Dendritic cell treated with granulocyte-macrophage colony-stimulating factor and Interleukin-4, amounts not matched to agents 40 ng/mL and 50 ng/mL, for 4 days (primary cell): ENCODE measurements around the gene C22orf31.

Source experiments
- H3K27ac Mint-ChIP-seq: one replicate; pipeline ENCODE4 v1.8.0; 2022; ENCODE audit warnings: mild to moderate bottlenecking, mixed read lengths
- H3K27me3 Mint-ChIP-seq: one replicate; pipeline ENCODE4 v1.8.0; 2022; ENCODE audit warnings: mild to moderate bottlenecking, mixed read lengths
- H3K36me3 Mint-ChIP-seq: one replicate; pipeline ENCODE4 v1.8.0; 2022; ENCODE audit warnings: low read depth, mixed read lengths
- H3K4me1 Mint-ChIP-seq: one replicate; pipeline ENCODE4 v1.8.0; 2022; ENCODE audit warnings: low read depth, mixed read lengths
- H3K4me3 Mint-ChIP-seq: one replicate; pipeline ENCODE4 v1.8.0; 2022; ENCODE audit warnings: mild to moderate bottlenecking, moderate library complexity, mixed read lengths
- H3K9me3 Mint-ChIP-seq: one replicate; pipeline ENCODE4 v1.8.0; 2022; ENCODE audit warnings: mixed read lengths
- intact Hi-C: fragments of 100-400 bp; cut with micrococcal nuclease; formaldehyde crosslinking; loops from one replicate; pipeline ENCODE4 v1.15.0; 2022

Gene C22orf31

GRCh38 chr22:29061773-29062172 is at the start of gene C22orf31:
Gene C22orf31, minus strand, starts transcription at chr22:29061831. Its CDS starts 39 bp downstream, at chr22:29061792.
- no peak within 1 kb of the TSS for H3K4me3 Mint-ChIP-seq
- peaks cover 23% of the 10 kb centered on the region for H3K4me1 Mint-ChIP-seq
- no peaks in the 10 kb centered on the region for H3K9me3 Mint-ChIP-seq
- H3K27ac Mint-ChIP-seq = no peak within 1 kb of the TSS
- H3K36me3 Mint-ChIP-seq = no peaks in the 10 kb centered on the region
- peaks cover 58% of the 10 kb centered on the region for H3K27me3 Mint-ChIP-seq
- intact Hi-C loops = no loop called here

DNA sequence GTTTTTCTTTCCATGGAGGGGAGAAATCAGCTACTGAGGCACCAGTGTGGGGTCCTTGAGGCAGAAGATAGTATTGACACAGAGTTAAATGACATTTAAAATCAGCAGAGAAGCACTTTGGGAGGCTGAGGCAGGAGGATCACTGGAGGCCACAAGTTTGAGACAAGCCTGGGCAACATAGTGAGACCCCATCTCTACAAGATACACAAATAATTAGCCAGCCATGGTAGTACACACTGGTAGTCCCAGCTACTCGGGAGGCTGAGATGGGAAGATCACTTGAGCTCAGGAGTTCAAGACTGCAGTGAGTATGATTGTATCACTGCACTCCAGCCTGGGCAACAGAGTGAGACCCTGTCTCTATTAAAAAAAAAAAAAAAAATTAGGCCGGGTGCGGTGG is 49.3 kb upstream of the C22orf31 start:
- intact Hi-C loops = loop anchor here (5.0 kb wide), 1 partner anchor 41 kb away; no protein-coding TSS in a partner anchor
- no peak overlapping the region for H3K27ac Mint-ChIP-seq
- H3K4me1 Mint-ChIP-seq = no peaks in the 10 kb centered on the region
- no peak overlapping the region for H3K4me3 Mint-ChIP-seq
- H3K9me3 Mint-ChIP-seq = no peaks in the 10 kb centered on the region
- no peaks in the 10 kb centered on the region for H3K36me3 Mint-ChIP-seq
- peaks cover 4% of the 10 kb centered on the region for H3K27me3 Mint-ChIP-seq

- Mint-ChIP-seq H3K9me3 (no peaks in the 10 kb centered on the region), H3K36me3 (no peaks in the 10 kb centered on the region), H3K27me3 (peaks cover 4% of the 10 kb centered on the region), H3K4me1 (no peaks in the 10 kb centered on the region), H3K27ac (no peak overlapping the region), H3K4me3 (no peak overlapping the region)
- intact Hi-C loops = loop anchor here (5.0 kb wide), 1 partner anchor 42 kb away; no protein-coding TSS in a partner anchor
These were observed 48.2 kb upstream of the C22orf31 start for GRCh38 chr22:29109822-29110221.

DNA sequence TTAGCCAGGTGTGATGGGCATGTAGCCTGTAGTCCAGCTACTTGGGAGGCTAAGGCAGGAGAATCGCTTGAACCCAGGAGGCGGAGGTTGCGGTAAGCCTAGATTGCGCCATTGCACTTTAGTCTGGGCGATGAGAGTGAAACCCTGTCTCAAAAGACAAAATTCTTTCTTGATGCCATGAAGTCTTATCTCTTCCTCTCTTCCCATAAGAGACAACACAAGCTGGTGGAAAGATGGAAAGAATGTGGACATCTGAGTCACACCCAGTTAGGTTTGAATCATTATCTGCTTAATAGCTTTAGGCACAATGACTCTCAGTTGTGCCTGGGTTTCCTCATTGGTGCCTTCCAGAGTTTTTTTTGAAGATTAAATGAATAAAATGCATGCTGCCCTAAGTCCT is 46.5 kb upstream of the C22orf31 start:
- H3K27ac Mint-ChIP-seq = no peak overlapping the region
- no peaks in the 10 kb centered on the region for H3K36me3 Mint-ChIP-seq
- H3K9me3 Mint-ChIP-seq = no peaks in the 10 kb centered on the region
- intact Hi-C loops = no loop called here
- no peak overlapping the region for H3K4me3 Mint-ChIP-seq
- H3K27me3 Mint-ChIP-seq = peaks cover 4% of the 10 kb centered on the region
- no peaks in the 10 kb centered on the region for H3K4me1 Mint-ChIP-seq

- H3K4me1 Mint-ChIP-seq = no peaks in the 10 kb centered on the region
- no peaks in the 10 kb centered on the region for H3K36me3 Mint-ChIP-seq
- no peak overlapping the region for H3K4me3 Mint-ChIP-seq
- peaks cover 4% of the 10 kb centered on the region for H3K27me3 Mint-ChIP-seq
- no peak overlapping the region for H3K27ac Mint-ChIP-seq
- intact Hi-C loops = no loop called here
- H3K9me3 Mint-ChIP-seq = no peaks in the 10 kb centered on the region
These were observed 45.2 kb upstream of the C22orf31 start for GRCh38 chr22:29106839-29107238.

GRCh38 chr22:29105468-29105867 is 43.8 kb upstream of the C22orf31 start:
- H3K4me1 Mint-ChIP-seq = no peaks in the 10 kb centered on the region
- no peak overlapping the region for H3K4me3 Mint-ChIP-seq
- intact Hi-C loops = no loop called here
- no peak overlapping the region for H3K27ac Mint-ChIP-seq
- peaks cover under 1% of the 10 kb centered on the region for H3K27me3 Mint-ChIP-seq
- H3K36me3 Mint-ChIP-seq = no peaks in the 10 kb centered on the region
- no peaks in the 10 kb centered on the region for H3K9me3 Mint-ChIP-seq

- H3K27ac Mint-ChIP-seq = no peak overlapping the region
- H3K36me3 Mint-ChIP-seq = no peaks in the 10 kb centered on the region
- H3K4me1 Mint-ChIP-seq = no peaks in the 10 kb centered on the region
- intact Hi-C loops = no loop called here
- no peaks in the 10 kb centered on the region for H3K9me3 Mint-ChIP-seq
- H3K4me3 Mint-ChIP-seq = no peak overlapping the region
- no peaks in the 10 kb centered on the region for H3K27me3 Mint-ChIP-seq
These were observed 41.5 kb upstream of the C22orf31 start for GRCh38 chr22:29103121-29103520.

DNA sequence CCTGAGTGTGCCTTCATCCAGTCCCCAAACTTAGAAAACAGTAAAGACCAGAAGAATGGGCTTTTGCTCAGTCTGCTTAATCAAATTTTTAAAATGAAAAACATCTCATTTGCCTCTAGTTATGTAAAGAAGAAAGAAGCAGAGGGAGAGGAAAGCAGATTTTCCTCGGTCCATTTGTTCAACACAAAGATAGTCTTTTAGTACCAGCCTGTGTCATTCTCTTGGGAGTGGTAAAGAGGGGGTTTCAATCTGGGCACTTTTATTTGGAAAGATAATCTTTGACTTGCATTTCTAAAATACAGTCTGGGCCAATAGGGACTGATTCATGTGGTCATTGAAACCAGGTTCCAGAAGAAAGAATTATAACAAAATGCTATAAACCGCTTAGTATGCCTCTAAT is 40.7 kb upstream of the C22orf31 start:
- Mint-ChIP-seq H3K9me3 (no peaks in the 10 kb centered on the region), H3K4me3 (no peak overlapping the region), H3K4me1 (no peaks in the 10 kb centered on the region), H3K27me3 (no peaks in the 10 kb centered on the region), H3K27ac (no peak overlapping the region), H3K36me3 (no peaks in the 10 kb centered on the region)
- intact Hi-C loops = no loop called here

- Mint-ChIP-seq H3K4me1 (no peaks in the 10 kb centered on the region), H3K27ac (no peak overlapping the region), H3K9me3 (no peaks in the 10 kb centered on the region), H3K36me3 (no peaks in the 10 kb centered on the region), H3K4me3 (no peak overlapping the region), H3K27me3 (peaks cover 6% of the 10 kb centered on the region)
- intact Hi-C loops = no loop called here
These were observed 36.7 kb upstream of the C22orf31 start for GRCh38 chr22:29098296-29098695.

- Mint-ChIP-seq H3K27ac (no peak overlapping the region), H3K27me3 (peaks cover 6% of the 10 kb centered on the region), H3K36me3 (no peaks in the 10 kb centered on the region), H3K9me3 (no peaks in the 10 kb centered on the region), H3K4me3 (no peak overlapping the region), H3K4me1 (peaks cover 3% of the 10 kb centered on the region)
- intact Hi-C loops = no loop called here
These were observed 35.4 kb upstream of the C22orf31 start for GRCh38 chr22:29096736-29097669.

GRCh38 chr22:29095459-29095858 is 33.8 kb upstream of the C22orf31 start:
- H3K36me3 Mint-ChIP-seq = no peaks in the 10 kb centered on the region
- peaks cover 12% of the 10 kb centered on the region for H3K27me3 Mint-ChIP-seq
- no peak overlapping the region for H3K27ac Mint-ChIP-seq
- intact Hi-C loops = no loop called here
- no peaks in the 10 kb centered on the region for H3K9me3 Mint-ChIP-seq
- H3K4me1 Mint-ChIP-seq = peaks cover 8% of the 10 kb centered on the region
- H3K4me3 Mint-ChIP-seq = no peak overlapping the region

DNA sequence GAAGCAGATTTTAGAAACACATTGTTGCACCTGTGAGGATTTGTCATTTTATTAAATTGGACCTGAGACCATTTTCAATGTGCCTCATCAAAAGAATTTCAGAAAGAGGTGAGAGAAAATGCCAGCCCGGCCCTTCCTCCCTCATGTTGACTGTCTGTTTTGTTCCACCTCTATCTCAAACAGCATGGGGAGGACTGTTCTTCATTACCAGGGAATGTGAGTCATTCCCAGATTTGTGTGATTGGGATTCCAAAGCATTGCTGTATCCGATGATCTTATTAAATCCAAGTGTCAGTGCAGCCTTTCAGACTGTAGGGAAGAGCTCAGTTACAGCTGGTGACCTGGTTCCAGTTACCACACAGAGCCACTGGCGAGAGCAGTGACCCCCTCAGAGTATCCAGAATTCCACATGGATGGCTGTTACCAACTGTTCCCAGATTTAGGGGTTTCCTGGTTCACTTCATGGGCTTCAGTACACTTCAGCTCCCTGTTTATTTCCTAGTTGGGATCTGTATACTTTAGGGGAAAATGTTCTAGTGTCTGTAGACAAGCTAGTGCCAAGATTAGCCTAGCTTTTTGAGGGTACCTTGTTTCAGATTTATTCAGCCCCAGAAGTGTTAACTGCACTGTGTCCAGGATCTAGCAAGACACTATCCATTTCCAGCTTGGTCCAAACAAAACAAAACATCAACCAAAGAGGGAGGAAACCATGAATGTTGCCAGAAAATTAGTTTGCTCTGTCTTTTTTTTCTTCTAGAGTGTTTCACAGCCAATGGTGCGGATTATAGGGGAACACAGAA is 32.1 kb upstream of the C22orf31 start:
- Mint-ChIP-seq H3K36me3 (no peaks in the 10 kb centered on the region), H3K27ac (no peak overlapping the region), H3K27me3 (peaks cover 21% of the 10 kb centered on the region), H3K9me3 (no peaks in the 10 kb centered on the region), H3K4me3 (no peak overlapping the region), H3K4me1 (peaks cover 8% of the 10 kb centered on the region)
- intact Hi-C loops = no loop called here

- Mint-ChIP-seq H3K9me3 (no peaks in the 10 kb centered on the region), H3K27ac (no peak overlapping the region), H3K4me3 (no peak overlapping the region), H3K27me3 (peaks cover 24% of the 10 kb centered on the region), H3K36me3 (no peaks in the 10 kb centered on the region), H3K4me1 (peaks cover 8% of the 10 kb centered on the region)
- intact Hi-C loops = no loop called here
These were observed 31.4 kb upstream of the C22orf31 start for GRCh38 chr22:29093030-29093429.

DNA sequence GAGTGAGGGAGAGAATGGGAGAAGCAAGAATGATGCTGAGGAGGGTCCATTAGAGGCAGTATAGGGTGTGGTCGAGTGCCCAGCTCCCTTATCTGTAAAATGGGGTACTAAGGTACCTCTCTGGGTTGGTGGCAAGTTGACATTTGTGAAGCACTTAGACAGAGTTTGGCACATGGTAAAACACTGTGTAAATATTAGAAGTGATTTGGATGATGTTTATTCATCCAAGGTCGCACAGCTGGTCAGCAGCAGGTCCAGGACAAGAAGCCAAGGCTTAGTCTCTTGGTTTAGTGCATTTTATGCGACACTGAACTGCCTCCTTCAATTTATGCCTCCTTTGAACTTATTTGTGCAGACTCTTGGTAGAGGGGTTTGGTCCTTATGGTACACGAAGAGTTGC is 30.6 kb upstream of the C22orf31 start:
- intact Hi-C loops = no loop called here
- no peak overlapping the region for H3K4me3 Mint-ChIP-seq
- H3K9me3 Mint-ChIP-seq = no peaks in the 10 kb centered on the region
- peaks cover 8% of the 10 kb centered on the region for H3K4me1 Mint-ChIP-seq
- no peaks in the 10 kb centered on the region for H3K36me3 Mint-ChIP-seq
- H3K27me3 Mint-ChIP-seq = peaks cover 25% of the 10 kb centered on the region
- H3K27ac Mint-ChIP-seq = no peak overlapping the region
